ENCODE data around the gene RADIL. TPM values are rescaled to one million over a fixed set of nuclear protein-coding genes. Genes with fewer than 3 reads are reported as not detected.

RADIL gene
- total and polyA plus RNA-seq, 8 donors, result 1.2 to 21.6 (median 3.0) TPM; not detected in 1

DNA sequence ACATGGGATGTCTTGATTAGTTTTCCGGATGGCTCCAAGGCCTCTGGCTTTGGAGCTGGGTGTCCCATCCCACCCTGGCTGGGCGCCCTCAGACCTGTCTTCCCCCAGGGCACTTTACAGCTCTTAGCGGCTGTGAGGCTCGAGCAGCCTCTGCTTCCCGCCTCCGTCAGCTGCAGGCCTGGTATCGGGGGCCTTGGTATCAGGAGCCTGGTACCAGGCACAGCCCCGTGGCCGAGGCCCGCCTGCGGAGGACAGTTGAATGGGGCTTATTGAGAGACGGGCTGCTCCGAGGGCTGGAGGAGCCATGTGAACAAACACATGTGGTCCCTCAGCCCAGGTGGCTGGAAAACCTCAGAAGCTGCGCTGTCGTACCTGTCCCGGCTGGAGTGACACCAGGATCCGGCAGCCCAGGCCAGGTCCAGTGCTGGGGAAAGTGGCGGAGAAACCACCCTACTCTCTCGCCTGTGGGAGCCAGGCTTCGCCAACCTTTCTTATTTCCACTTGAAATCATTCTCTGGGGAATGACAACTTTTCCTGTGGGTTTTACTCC is 132.0 kb downstream of the RADIL start:
- no peak for DNase-seq
- intact Hi-C loops (cut with DNase I; ENCODE audit: low total_unique reads), result loop anchor here (5.0 kb wide), 1 partner anchor 69 kb away; the partner anchor contains the start of gene FOXK1
- WGBS, 5 donors, result 53 to 80% (median 72%) methylated on average over 16 to 20 of the region's 20 CpGs
- Histone ChIP-seq H3K4me3 (no peak overlapping the region), H3K4me1 (peaks cover 14 to 56% (median 39%) of the 10 kb centered on the region in 4 donors), H3K9me3 (no peaks in the 10 kb centered on the region), H3K36me3 (peaks cover 27 to 60% (median 49%) of the 10 kb centered on the region in 4 donors), H3K27ac (peak overlapping the region in 3 of 5 donors; percentile 13 to 38 (median 23)), H3K27me3 (no peaks in the 10 kb centered on the region)
- TF ChIP-seq, protein P1, sequence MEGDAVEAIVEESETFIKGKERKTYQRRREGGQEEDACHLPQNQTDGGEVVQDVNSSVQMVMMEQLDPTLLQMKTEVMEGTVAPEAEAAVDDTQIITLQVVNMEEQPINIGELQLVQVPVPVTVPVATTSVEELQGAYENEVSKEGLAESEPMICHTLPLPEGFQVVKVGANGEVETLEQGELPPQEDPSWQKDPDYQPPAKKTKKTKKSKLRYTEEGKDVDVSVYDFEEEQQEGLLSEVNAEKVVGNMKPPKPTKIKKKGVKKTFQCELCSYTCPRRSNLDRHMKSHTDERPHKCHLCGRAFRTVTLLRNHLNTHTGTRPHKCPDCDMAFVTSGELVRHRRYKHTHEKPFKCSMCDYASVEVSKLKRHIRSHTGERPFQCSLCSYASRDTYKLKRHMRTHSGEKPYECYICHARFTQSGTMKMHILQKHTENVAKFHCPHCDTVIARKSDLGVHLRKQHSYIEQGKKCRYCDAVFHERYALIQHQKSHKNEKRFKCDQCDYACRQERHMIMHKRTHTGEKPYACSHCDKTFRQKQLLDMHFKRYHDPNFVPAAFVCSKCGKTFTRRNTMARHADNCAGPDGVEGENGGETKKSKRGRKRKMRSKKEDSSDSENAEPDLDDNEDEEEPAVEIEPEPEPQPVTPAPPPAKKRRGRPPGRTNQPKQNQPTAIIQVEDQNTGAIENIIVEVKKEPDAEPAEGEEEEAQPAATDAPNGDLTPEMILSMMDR (IDR thresholded peaks at IDR 0.05), result no peak
- TF ChIP-seq EP300 (IDR thresholded peaks at IDR 0.05) (no peak), POLR2AphosphoS5 (IDR thresholded peaks at IDR 0.05) (no peak), POLR2A (IDR thresholded peaks at IDR 0.05) (no peak)

DNA sequence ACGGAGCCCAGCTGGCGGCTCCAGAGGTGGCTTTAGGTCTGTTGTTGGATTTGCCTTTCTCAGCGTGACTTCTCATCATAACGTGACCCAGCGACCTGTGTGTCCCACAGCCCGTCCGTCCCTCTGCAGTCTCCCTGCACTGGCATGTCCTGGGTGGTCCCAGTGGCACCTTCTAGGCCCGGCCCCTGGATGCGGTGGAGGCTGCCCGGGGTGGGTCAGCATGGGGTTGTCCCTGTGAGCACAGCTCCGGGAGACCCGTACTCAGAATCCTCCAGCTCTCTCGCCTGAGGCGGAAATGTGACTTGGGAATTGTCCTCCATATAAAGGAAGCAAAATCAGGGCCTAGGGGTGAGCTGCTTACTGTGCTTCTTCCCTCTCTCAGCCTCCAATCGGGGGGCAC is 133.7 kb downstream of the RADIL start:
- peaks cover 11 to 43% (median 32%) of the 10 kb centered on the region in 4 donors for H3K36me3 ChIP-seq
- no peak for DNase-seq
- H3K9me3 ChIP-seq, result no peaks in the 10 kb centered on the region

DNA sequence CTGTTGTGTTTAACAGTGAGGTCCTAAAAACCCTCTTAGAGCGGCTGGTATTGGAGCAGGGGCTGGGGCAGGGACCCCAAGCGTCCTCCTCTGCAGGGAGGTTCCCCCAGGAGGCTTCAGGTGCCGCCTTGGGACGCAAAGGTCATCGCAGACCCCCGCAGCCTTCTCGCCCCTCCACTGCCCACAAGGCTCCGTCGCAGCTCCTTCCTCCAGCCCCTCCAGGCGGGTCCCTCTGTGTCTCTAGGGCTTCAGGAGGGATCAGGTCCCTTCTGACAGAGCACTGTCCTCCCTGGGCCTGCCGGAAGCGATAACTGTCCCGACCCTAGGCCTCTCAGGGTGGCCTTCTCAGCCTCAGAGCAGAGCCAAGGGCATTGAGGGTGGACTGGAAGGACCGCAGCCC is 134.2 kb downstream of the RADIL start:
- intact Hi-C loops (cut with DNase I; ENCODE audit: low total_unique reads), result no loop called here
- WGBS, 5 donors, result 88 to 97% (median 92%) methylated on average over 10 to 14 of the region's 14 CpGs
- H3K27ac ChIP-seq, result peak overlapping the region in 3 of 5 donors; percentile 25 to 90 (median 89)
- H3K4me3 ChIP-seq, result no peak overlapping the region
- H3K4me1 ChIP-seq, result peaks cover 27 to 73% (median 57%) of the 10 kb centered on the region in 4 donors
- no peak for DNase-seq
- TF ChIP-seq, protein P1 (IDR thresholded peaks at IDR 0.05), result no peak
- TF ChIP-seq EP300 (IDR thresholded peaks at IDR 0.05) (no peak), POLR2AphosphoS5 (IDR thresholded peaks at IDR 0.05) (no peak), POLR2A (IDR thresholded peaks at IDR 0.05) (no peak)
- no peaks in the 10 kb centered on the region for H3K27me3 ChIP-seq
- H3K9me3 ChIP-seq, result no peaks in the 10 kb centered on the region
- H3K36me3 ChIP-seq, result peaks cover 7 to 39% (median 28%) of the 10 kb centered on the region in 4 donors

More for the DNA sequence above, 133.7 kb downstream of the RADIL start:
- Histone ChIP-seq H3K27ac (peak overlapping the region in 3 of 5 donors; percentile 25 to 90 (median 89)), H3K4me1 (peaks cover 23 to 72% (median 53%) of the 10 kb centered on the region in 4 donors), H3K27me3 (no peaks in the 10 kb centered on the region), H3K4me3 (no peak overlapping the region)
- WGBS, 5 donors, result 90 to 94% (median 94%) methylated on average over 13 to 15 of the region's 15 CpGs
- no peak for TF ChIP-seq POLR2A (IDR thresholded peaks at IDR 0.05)
- TF ChIP-seq, protein P1 (IDR thresholded peaks at IDR 0.05), result no peak
- TF ChIP-seq EP300 (IDR thresholded peaks at IDR 0.05), result no peak
- TF ChIP-seq POLR2AphosphoS5 (IDR thresholded peaks at IDR 0.05), result no peak
- intact Hi-C loops (cut with DNase I; ENCODE audit: low total_unique reads), result loop anchor here (5.0 kb wide), 1 partner anchor 67 kb away; the partner anchor contains the start of gene FOXK1

Small RNAs within 50 kb of the gene (small RNA-seq; reads per million reads assigned to genes)
- gene MIR4656, result 0 reads per million in 4 donors
- gene RF00019, result 0 reads per million in 4 donors

Other genes starting within 250 kb of the RADIL start
- 10 to 100 TPM; 19.3 to 88.1 (median 27.2) TPM for gene FOXK1, start 201.4 kb downstream of the RADIL start, total RNA-seq
- gene FOXK1, start 201.4 kb downstream of the RADIL start, polyA plus RNA-seq, result 1 to 10 TPM; 2.9 to 5.4 (median 3.9) TPM
- 100 to 1,000 TPM in 1 of 5 donors, 10 to 100 TPM in 4; 11.6 to 140 (median 52.5) TPM for gene AP5Z1, start 108.1 kb downstream of the RADIL start, total RNA-seq
- gene AP5Z1, start 108.1 kb downstream of the RADIL start, polyA plus RNA-seq, result 10 to 100 TPM; 34.7 to 43.7 (median 40.8) TPM
- under 1 TPM in 1 of 5 donors, not detected in 4; 0.37 TPM for gene PAPOLB, start 21.7 kb downstream of the RADIL start, total RNA-seq
- gene PAPOLB, start 21.7 kb downstream of the RADIL start, polyA plus RNA-seq, result not detected
- gene MMD2, start 75.5 kb upstream of the RADIL start, total RNA-seq, result not detected
- gene MMD2, start 75.5 kb upstream of the RADIL start, polyA plus RNA-seq, result not detected
- gene RBAK, start 162.1 kb upstream of the RADIL start, total RNA-seq, result 10 to 100 TPM in 4 of 5 donors, 1 to 10 TPM in 1; 7.6 to 27.5 (median 10.9) TPM
- gene RBAK, start 162.1 kb upstream of the RADIL start, polyA plus RNA-seq, result 1 to 10 TPM; 2.1 to 4.1 (median 2.4) TPM

Measured in stomach (tissue), 9 donors.